Osteoblast (primary cell): ENCODE data around the gene JAG2. TPM values are rescaled to one million over a fixed set of nuclear protein-coding genes. Genes with fewer than 3 reads are reported as not detected.

Experiments used
- DNase-seq: peaks from one replicate; pipeline ENCODE4 v3.0.0; 2011; ENCODE audit warnings: low spot score, mixed read lengths; ENCODE audit not compliant: insufficient read length; ENCODE audit errors: missing footprints
- H2AFZ ChIP-seq: 2 replicates; pipeline ENCODE4 v1.6.0; 2011; ENCODE audit warnings: mild to moderate bottlenecking, low read length
- H3K27ac ChIP-seq: 2 replicates; pipeline ENCODE4 v1.5.1; 2011; ENCODE audit warnings: mild to moderate bottlenecking, low read depth, low read length, moderate library complexity
- H3K27me3 ChIP-seq: 2 replicates; pipeline ENCODE4 v1.6.0; 2012; ENCODE audit warnings: mild to moderate bottlenecking, control low read depth, inconsistent platforms, low read length, moderate library complexity; ENCODE audit not compliant: insufficient read depth
- H3K36me3 ChIP-seq: 2 replicates; pipeline ENCODE4 v1.5.1; 2011; ENCODE audit warnings: mild to moderate bottlenecking, low read length, control low read depth, moderate library complexity; ENCODE audit not compliant: insufficient read depth
- H3K4me1 ChIP-seq: 2 replicates; pipeline ENCODE4 v1.5.1; 2011; ENCODE audit warnings: mild to moderate bottlenecking, low read length, control low read depth, moderate library complexity; ENCODE audit not compliant: insufficient read depth
- H3K4me2 ChIP-seq: 2 replicates; pipeline ENCODE4 v1.6.0; 2011; ENCODE audit warnings: mild to moderate bottlenecking, low read length; ENCODE audit not compliant: insufficient read depth
- H3K4me3 ChIP-seq: fragments of 200-600 bp; sonication (generic); 3 replicates; pipeline ENCODE4 v1.5.1; 2012; ENCODE audit warnings: mild to moderate bottlenecking, low read length, inconsistent platforms; ENCODE audit not compliant: insufficient read depth
- H3K79me2 ChIP-seq: 2 replicates; pipeline ENCODE4 v1.6.0; 2012; ENCODE audit warnings: mild to moderate bottlenecking, low read length, control low read depth, inconsistent platforms; ENCODE audit not compliant: insufficient read depth
- H3K9me3 ChIP-seq: 2 replicates; pipeline ENCODE4 v1.5.1; 2011; ENCODE audit warnings: low read depth, low read length, control low read depth
- H4K20me1 ChIP-seq: 2 replicates; pipeline ENCODE4 v1.6.0; 2012; ENCODE audit warnings: mild to moderate bottlenecking, low read length, control low read depth; ENCODE audit not compliant: insufficient read depth
- total RNA-seq: library from RNA; depleted of rRNA; stranded (reverse); fragments of >200 nt; gene quantifications from 2 replicates; pipeline ENCODE4 v1.2.3, GENCODE V29; 2012
- TF ChIP-seq, protein P1 (sequence below): IDR thresholded peaks from 2 replicates; pipeline ENCODE4 v1.5.1; 2011; ENCODE audit warnings: mild to moderate bottlenecking, low read depth, low read length, moderate library complexity; ENCODE audit errors: extremely low read depth

JAG2 gene
- total RNA-seq, 1 donor: 3.3 TPM

DNA sequence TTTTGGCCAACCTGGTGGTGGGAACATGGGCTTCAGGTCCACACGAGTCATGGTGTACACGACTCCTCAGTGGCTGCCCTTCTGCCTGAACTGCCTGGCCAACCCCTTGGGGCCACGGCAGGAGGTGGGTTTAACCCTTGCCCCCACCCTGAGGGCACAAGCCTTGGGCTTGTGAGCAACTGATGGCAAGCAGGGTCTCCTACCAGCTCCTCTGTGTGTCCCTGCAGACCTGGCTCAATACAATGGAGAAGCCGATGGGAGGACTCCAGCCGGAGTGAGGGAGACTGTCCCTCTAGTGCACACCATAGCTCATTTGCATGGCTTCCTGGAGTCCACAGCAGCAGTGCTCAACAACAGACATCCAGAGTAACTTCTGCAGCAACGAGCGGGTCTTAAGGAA, 28.0 kb downstream of the JAG2 start:
- no peak overlapping the region for H3K4me3 ChIP-seq
- H3K27me3 ChIP-seq: no peaks in the 10 kb centered on the region
- H3K36me3 ChIP-seq: no peaks in the 10 kb centered on the region
- TF ChIP-seq, protein P1, sequence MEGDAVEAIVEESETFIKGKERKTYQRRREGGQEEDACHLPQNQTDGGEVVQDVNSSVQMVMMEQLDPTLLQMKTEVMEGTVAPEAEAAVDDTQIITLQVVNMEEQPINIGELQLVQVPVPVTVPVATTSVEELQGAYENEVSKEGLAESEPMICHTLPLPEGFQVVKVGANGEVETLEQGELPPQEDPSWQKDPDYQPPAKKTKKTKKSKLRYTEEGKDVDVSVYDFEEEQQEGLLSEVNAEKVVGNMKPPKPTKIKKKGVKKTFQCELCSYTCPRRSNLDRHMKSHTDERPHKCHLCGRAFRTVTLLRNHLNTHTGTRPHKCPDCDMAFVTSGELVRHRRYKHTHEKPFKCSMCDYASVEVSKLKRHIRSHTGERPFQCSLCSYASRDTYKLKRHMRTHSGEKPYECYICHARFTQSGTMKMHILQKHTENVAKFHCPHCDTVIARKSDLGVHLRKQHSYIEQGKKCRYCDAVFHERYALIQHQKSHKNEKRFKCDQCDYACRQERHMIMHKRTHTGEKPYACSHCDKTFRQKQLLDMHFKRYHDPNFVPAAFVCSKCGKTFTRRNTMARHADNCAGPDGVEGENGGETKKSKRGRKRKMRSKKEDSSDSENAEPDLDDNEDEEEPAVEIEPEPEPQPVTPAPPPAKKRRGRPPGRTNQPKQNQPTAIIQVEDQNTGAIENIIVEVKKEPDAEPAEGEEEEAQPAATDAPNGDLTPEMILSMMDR: no peak
- H3K4me1 ChIP-seq: no peaks in the 10 kb centered on the region
- DNase-seq: peak; percentile 66
- peaks cover 8% of the 10 kb centered on the region for H3K9me3 ChIP-seq
- H3K27ac ChIP-seq: no peak overlapping the region
- no peaks in the 10 kb centered on the region for H3K79me2 ChIP-seq
- no peak overlapping the region for H2AFZ ChIP-seq
- H3K4me2 ChIP-seq: no peak overlapping the region
- no peaks in the 10 kb centered on the region for H4K20me1 ChIP-seq

DNA sequence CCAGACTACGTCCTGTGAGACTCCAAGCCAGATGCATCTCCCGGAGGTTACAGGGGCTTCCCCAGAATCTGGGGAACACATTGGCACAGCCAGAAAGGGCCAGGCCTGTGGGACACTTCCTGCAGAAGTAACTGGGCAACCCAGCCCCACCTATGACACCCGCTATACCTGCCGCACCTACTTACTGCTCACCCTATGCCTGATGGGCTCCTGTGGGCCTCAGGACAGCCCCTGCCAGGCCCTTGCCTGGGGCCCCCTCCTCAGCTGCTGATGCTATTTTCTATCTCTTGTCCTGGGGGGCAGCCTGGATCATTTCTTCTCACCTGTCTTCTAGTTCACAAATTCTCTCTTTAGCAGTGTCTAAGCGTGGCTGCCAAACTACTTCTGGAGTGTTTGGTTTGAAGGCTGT, 28.7 kb downstream of the JAG2 start:
- no peak overlapping the region for H2AFZ ChIP-seq
- TF ChIP-seq, protein P1: no peak
- DNase-seq: peak; percentile 45
- H3K4me1 ChIP-seq: no peaks in the 10 kb centered on the region
- no peak overlapping the region for H3K27ac ChIP-seq
- H3K36me3 ChIP-seq: no peaks in the 10 kb centered on the region
- H3K4me2 ChIP-seq: no peak overlapping the region
- H3K4me3 ChIP-seq: no peak overlapping the region
- peaks cover 8% of the 10 kb centered on the region for H3K9me3 ChIP-seq
- no peaks in the 10 kb centered on the region for H3K79me2 ChIP-seq
- no peaks in the 10 kb centered on the region for H3K27me3 ChIP-seq
- no peaks in the 10 kb centered on the region for H4K20me1 ChIP-seq

DNA sequence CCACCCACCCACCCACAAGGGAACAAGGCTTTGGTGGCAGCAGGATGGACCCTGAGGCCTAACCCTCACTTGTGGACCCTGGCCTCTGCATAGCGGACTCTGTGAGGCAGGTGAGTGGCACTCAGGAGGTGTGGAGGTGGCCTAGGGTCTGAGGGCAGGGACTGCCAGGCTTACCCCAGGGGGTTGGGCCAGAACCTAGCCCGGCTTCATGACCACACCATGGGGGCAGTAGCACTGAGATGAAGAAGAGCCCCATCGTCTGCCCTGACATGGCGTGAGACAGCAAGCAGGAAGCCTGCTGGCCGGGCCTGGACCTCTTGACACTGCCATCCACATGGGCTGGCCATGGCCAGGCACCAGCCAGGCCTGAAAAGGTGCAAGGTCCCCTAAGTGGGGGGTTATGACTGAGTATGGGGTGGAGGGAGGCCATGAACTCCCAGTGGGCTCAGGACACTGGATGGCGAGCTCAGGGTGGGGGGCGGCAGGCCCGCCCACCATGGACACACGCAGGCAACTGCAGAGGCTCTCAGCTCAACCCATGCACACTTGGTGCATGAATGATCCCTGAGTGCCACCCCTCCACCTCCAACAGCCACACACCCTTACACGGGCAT, 29.3 kb downstream of the JAG2 start:
- Histone ChIP-seq H3K79me2 (no peaks in the 10 kb centered on the region), H3K4me1 (no peaks in the 10 kb centered on the region), H3K36me3 (no peaks in the 10 kb centered on the region), H3K4me2 (no peak overlapping the region), H4K20me1 (no peaks in the 10 kb centered on the region), H3K4me3 (no peak overlapping the region), H3K27me3 (no peaks in the 10 kb centered on the region), H3K27ac (no peak overlapping the region), H2AFZ (no peak overlapping the region), H3K9me3 (peaks cover 8% of the 10 kb centered on the region)
- TF ChIP-seq, protein P1: no peak
- peak; percentile 74 for DNase-seq

DNA sequence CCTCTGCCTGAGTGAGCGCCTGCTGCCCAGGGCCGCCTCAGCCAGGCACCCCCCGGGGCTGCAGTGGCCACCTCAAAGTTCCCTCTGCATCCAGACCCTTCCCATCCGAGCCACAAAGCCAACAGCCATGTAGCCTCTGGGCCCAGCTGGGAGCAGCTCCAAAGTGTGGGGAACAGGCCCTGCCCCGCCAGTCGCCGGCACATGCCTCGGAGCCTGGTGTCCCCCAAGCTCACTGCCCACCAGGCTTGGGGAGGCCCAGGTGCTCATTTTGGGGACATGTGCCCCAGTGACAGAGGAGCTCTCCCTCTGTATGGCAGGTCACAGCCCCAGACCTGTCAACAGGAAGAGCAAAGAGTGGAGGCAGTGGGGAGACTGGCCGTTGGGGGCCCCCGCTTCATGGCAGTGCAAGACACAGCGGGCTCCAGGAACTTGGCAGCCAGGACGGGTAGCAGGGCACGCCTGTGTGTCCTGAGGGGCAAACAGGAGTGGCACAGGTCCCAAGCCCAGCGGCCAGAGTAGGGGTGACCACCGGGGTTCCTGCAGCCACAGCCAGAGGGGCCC, 29.9 kb downstream of the JAG2 start:
- Histone ChIP-seq H3K36me3 (no peaks in the 10 kb centered on the region), H3K4me1 (no peaks in the 10 kb centered on the region), H3K9me3 (peaks cover 8% of the 10 kb centered on the region), H3K4me2 (no peak overlapping the region), H2AFZ (no peak overlapping the region), H3K79me2 (no peaks in the 10 kb centered on the region), H4K20me1 (no peaks in the 10 kb centered on the region), H3K4me3 (no peak overlapping the region), H3K27me3 (no peaks in the 10 kb centered on the region), H3K27ac (no peak overlapping the region)
- peak; percentile 80 for DNase-seq
- TF ChIP-seq, protein P1: no peak
